ENCODE data around the gene CUEDC1. TPM values are rescaled to one million over a fixed set of nuclear protein-coding genes. Genes with fewer than 3 reads are reported as not detected.

CUEDC1 gene
- total RNA-seq, 3 donors from 2014 or later: 13.0 to 18.0 (median 14.5) TPM

- H3K4me3 ChIP-seq: peak overlapping the region in 1 of 3 donors; percentile 3
- no peaks in the 10 kb centered on the region for H3K36me3 ChIP-seq
- intact Hi-C loops (cut with DNase I; ENCODE audit: low total_unique reads): no loop called here
- peak overlapping the region; percentile 89 to 94 for H3K27ac ChIP-seq
- DNase-seq (ENCODE audit: low spot score in 2 of 2): no peak
- H3K4me1 ChIP-seq: peaks cover 17 to 54% of the 10 kb centered on the region in 2 donors
- no peaks in the 10 kb centered on the region for H3K27me3 ChIP-seq
- H3K9me3 ChIP-seq: no peaks in the 10 kb centered on the region
- TF ChIP-seq POLR2A (IDR thresholded peaks at IDR 0.05): no peak
- TF ChIP-seq CTCF (IDR thresholded peaks at IDR 0.05): no peak
These were observed 55.8 kb downstream of the CUEDC1 start for GRCh38 chr17:57899391-57899790.

- Histone ChIP-seq H3K4me3 (peak overlapping the region in 1 of 3 donors; percentile 0), H3K9me3 (no peaks in the 10 kb centered on the region), H3K36me3 (no peaks in the 10 kb centered on the region), H3K27ac (peak overlapping the region; percentile 89 to 94), H3K27me3 (no peaks in the 10 kb centered on the region), H3K4me1 (peaks cover 17 to 60% of the 10 kb centered on the region in 2 donors)
- TF ChIP-seq POLR2A (IDR thresholded peaks at IDR 0.05) (no peak), POLR2AphosphoS5 (IDR thresholded peaks at IDR 0.05) (no peak)
- intact Hi-C loops (cut with DNase I; ENCODE audit: low total_unique reads): no loop called here
- DNase-seq (ENCODE audit: low spot score in 2 of 2): peak in 1 of 2 donors; percentile 65
These were observed 56.5 kb downstream of the CUEDC1 start for GRCh38 chr17:57898487-57899311.

- H3K4me3 ChIP-seq: no peak overlapping the region
- TF ChIP-seq CTCF (IDR thresholded peaks at IDR 0.05) (no peak), POLR2A (IDR thresholded peaks at IDR 0.05) (no peak), POLR2AphosphoS5 (IDR thresholded peaks at IDR 0.05) (no peak)
- H3K9me3 ChIP-seq: no peaks in the 10 kb centered on the region
- intact Hi-C loops (cut with DNase I; ENCODE audit: low total_unique reads): no loop called here
- no peaks in the 10 kb centered on the region for H3K27me3 ChIP-seq
- peak overlapping the region; percentile 83 to 95 for H3K27ac ChIP-seq
- H3K4me1 ChIP-seq: peaks cover 17 to 50% of the 10 kb centered on the region in 2 donors
- no peaks in the 10 kb centered on the region for H3K36me3 ChIP-seq
- peak in 1 of 2 donors; percentile 53 for DNase-seq (ENCODE audit: low spot score in 2 of 2)
These were observed 59.7 kb downstream of the CUEDC1 start for GRCh38 chr17:57895382-57896060.

GRCh38 chr17:57894848-57895247 lies 60.4 kb downstream of the CUEDC1 start:
- Histone ChIP-seq H3K9me3 (no peaks in the 10 kb centered on the region), H3K4me3 (no peak overlapping the region), H3K27me3 (no peaks in the 10 kb centered on the region), H3K27ac (peak overlapping the region; percentile 83 to 95), H3K36me3 (no peaks in the 10 kb centered on the region), H3K4me1 (peaks cover 12 to 49% of the 10 kb centered on the region in 2 donors)
- no peak for DNase-seq (ENCODE audit: low spot score in 2 of 2)
- TF ChIP-seq CTCF (IDR thresholded peaks at IDR 0.05) (no peak), POLR2AphosphoS5 (IDR thresholded peaks at IDR 0.05) (no peak), POLR2A (IDR thresholded peaks at IDR 0.05) (no peak)
- intact Hi-C loops (cut with DNase I; ENCODE audit: low total_unique reads): no loop called here

GRCh38 chr17:57892820-57893595 lies 62.2 kb downstream of the CUEDC1 start:
- intact Hi-C loops (cut with DNase I; ENCODE audit: low total_unique reads): no loop called here
- Histone ChIP-seq H3K4me1 (peaks cover 0 to 41% of the 10 kb centered on the region in 2 donors), H3K27ac (peak overlapping the region; percentile 92 to 95)

More at GRCh38 chr17:57892820-57893595, 62.2 kb downstream of the CUEDC1 start:
- no peaks in the 10 kb centered on the region for H3K36me3 ChIP-seq
- peak overlapping the region; percentile 3 to 35 (median 14) for H3K4me3 ChIP-seq
- H3K9me3 ChIP-seq: no peaks in the 10 kb centered on the region
- DNase-seq (ENCODE audit: low spot score in 2 of 2): peak; percentile 80 to 96
- no peaks in the 10 kb centered on the region for H3K27me3 ChIP-seq
- TF ChIP-seq POLR2AphosphoS5 (IDR thresholded peaks at IDR 0.05) (peak; percentile 90 to 96 (median 93)), POLR2A (IDR thresholded peaks at IDR 0.05) (no peak)
